EH (cell line): ENCODE results near the gene LAMC1.

Experiments
- DNase-seq: peaks from one replicate; pipeline ENCODE4 v3.0.0-alpha.2; 2015; ENCODE audit warnings: low read depth

The LAMC1 gene

GRCh38 chr1:183194527-183195141 is 171.4 kb downstream of the LAMC1 start:
- no peak for DNase-seq

- DNase-seq, result peak; percentile 59
Observed at GRCh38 chr1:183195142-183195574, 171.9 kb downstream of the LAMC1 start.
